Measurements from ENCODE around the gene PFKL.
"Not testable (repeated sequence)": the region's sequence is repeated elsewhere in the genome, so short reads cannot be mapped to it uniquely, and the experiment has no call there.

Gene PFKL

DNA sequence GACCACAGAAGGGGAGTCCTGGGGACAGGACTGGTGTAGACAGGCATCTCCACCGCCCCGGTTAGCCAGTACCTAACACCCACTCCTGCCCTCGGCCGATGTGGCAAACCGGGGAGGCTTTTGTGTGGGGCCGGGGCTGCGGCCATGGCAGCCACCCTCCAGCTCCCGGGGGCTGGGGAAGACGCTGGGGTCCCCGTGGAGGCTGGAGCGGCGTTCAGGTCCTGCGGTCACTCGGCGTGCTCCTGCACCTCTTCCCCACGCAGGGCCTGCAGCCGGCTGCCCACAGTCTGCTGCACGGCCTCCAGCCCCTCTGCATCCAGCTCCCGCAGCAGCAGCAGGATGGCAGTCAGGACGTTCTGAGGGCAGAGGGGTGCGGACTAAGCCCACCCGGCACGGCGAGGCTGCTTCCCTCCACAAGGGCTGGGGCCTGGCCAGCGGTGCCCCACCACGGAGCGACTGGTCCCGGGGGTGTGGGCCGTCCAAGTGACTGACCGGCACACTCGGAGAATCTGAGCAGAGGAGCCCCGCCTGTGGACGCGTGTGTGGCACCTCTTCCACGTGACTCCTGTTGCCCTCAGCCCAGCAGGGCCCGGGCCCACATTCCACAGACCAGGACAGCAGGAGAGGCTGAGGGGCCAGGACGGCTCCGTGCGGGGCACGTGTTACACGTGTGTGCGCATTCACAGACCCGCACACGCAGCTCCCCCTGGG lies 30.3 kb downstream of the PFKL start:
- no peak for DNase-seq

DNA sequence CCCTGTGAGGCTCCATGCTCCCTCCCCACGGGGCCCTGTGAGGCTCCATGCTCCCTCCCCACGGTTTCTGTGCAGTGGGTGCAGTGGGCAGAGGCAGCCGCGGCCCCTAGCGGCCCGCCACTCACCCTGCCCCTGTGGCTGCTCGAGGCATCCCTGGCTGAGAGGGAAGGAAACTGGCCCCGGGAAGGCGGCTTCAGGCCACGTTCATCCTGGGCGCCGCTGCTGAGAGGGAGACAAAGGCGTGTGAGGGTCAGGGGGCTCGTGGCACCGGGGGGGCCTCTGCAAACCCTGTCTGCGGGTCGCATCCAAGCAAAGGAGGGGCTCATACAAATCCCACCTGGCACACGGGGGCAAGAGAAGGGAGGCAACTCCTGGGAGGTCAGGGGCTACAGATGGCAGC lies 30.8 kb downstream of the PFKL start:
- no peak for DNase-seq

DNA sequence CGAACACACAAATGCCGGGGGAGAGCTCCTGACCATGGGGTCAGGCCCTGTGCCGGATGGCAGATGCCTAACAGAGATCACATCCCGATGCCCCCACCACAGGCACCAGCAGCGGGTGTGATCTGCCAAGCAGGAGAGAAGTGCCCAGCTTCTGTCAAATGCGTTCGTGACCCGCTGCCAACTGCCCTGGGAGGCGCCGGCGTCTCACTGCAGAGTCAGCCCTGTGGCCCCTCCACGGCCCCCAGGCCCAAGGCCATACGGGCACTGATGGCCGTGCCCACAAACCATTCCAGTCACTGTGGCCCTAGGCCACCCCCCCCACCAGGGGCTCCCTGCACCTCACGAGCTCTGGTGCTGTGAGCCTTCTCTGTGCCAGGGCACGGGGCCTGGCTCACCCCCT lies 31.4 kb downstream of the PFKL start:
- no peak for DNase-seq

DNA sequence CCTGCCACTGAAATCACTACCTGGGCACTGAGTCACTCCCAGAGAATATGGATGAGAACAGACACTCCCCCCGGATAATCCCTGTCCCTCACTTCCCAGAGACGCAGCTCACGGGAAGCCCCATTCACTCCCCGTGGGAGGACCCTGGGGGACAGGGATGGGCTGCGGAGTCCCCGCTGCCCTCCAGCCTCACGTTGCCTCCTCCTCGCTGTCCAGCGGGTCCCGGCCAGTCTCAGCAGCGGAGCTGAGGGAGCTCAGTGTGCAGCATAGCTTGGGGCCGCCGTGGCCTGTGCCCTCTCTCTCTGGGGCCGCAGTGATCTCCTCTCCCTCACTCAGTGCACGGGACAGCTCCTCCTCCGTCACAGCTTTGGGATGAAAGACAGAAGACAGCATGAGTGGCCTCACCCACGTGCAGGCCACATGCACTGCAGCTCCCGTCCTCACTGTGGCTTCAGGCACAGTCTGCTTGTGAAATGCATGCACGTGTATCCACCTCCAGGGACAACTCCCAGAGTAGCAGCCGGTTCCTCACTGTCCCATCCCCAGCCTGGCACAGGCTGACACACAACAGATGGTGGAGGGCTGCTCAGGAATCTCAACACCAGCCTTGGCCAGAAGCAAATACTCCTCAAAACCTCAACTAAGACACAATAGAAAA lies 31.9 kb downstream of the PFKL start:
- no peak for DNase-seq

DNA sequence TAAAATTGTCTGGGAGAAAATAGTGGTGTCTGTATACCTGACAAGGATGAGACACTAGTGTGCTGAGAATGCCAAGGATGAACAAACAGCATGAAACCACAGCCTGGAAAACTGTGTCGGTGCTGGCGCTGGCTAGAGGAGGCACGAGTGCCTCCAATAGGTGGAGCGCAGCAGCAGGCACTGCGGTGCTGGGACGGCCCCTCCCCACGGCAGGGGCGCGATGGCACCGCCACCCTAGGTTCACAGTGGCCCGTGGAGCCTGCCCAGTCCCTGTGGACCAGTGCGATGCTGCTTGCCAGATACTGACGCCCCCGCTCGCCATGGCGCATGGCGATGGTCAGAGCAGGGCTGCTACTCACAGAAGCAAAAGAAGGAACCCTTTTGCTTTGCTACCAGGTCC lies 32.5 kb downstream of the PFKL start:
- no peak for DNase-seq

DNA sequence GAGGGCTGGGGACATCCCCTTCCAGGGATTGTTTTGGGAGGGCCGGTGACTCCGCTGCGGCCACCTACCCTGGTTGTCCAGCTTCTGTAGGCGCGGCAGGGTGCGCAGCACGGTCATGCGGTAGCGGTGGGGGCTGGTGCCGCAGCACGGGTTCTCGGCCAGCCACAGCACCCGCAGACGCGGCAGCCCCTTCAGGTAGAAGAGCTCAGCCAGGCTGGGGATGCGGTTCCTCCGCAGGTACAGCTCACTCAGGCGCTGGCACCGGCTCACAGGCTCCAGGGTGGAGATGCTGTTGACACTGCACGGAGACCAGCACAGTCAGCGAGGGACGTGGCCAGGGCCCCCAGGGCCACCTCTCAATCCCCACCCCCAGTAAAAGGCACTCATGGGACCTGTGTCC lies 33.1 kb downstream of the PFKL start:
- no peak for DNase-seq

DNA sequence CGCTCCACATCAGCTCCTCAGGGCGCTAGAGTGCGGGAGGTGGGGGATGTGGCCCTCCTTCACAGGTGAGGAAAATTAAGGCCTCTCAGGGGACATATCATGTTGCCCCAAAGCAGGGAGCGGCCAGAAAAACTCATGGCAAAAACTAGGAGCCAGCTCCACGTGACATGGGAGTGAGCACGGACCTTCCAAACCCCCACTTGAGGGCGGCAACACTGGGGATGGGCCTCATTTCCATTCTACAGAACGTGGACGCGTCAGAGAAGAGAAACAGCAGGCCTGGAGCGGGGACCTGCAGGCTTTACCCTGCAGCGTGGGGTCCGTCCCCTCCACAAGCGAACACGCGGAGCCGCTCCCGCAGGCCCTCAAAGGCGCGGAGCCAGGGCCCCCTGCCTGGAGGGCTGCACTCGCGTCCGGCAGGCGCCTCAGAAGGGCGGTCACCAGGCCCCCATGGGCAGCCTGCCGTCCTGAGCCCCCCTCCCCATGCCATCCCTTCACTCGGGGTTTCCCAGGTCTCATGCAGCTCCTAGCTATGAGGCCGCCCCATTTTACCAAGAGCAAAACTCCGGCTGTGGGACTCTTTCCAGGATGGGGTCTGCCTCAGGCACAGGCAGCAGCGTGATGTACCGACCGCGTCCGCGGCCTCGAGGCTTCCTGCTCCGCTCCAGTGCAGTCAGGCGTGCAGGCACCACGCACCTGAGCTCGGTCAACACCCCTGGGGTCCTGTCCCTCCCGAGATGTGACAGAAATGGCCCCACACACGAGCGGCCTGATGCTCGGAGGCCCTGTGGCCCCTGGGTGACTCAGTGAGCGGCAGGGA lies 33.9 kb downstream of the PFKL start:
- no peak for DNase-seq

DNA sequence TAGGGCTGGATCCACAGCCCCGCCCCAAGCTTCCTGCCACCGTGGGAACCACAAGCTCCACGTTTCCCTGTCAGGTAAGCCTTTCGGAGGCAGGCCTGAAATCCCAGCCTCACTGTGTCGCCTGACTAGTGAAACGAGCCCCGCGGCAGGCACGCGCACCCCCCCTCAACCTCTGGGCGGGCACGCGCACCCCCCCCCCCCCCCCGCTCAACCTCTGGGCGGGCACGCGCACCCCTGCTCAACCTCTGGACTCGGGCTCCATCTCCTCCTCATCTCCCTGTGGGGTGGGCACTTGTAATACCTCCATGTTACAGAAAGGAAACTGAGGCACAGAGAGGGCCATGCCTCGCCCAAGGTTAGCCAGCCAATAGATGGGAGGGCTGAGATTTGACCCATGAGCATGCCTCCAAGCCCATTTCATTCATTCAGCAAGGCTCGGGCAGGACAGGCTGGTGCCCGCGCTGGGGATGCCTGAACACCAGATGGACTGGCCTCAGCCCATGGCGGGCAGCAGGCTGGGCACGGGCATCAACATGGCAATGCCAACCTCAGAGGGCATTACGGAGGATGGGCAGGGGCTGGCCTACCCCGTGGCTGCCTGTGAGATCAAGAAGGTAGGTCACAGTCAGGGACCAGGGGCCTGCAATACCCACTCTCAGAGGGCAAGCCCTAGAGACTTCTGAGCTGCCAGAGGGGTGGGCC lies 34.6 kb downstream of the PFKL start:
- no peak for DNase-seq

DNA sequence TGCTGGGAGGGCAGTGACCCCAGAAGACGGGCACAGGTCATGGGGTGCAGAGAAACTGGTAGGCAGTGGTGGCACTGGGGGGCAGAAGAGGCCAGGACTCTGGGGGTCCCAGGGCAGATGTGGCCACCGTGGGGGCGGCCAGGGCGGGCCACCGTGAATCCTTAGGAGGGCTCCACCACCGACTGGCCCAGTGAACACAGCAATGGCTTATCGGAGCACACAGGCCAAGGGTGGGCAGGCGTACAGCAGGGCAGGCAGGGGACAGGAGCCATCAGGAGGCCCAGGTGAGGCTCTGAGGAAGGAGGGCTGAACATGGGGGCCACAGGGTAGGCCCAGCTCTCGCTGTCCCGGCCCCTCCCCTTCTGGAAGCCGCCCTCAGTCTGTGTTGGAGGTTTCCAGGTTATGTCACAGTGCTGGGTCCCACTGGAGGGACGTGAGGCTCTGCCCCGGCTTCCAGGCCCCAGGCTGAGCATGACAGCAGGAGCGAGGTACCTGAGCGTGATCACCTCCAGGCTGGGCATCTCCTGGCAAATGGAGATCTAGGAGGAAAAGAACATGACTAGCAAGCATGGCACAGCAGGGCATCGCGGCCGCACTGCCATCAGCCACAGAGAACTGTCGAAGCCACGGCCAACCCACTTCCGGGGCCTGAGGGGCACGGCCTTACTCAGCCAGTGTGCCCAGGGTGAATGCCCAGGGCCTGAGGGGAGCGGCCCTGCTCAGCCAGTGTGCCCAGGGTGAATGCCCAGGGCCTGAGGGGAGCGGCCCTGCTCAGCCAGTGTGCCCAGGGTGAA lies 35.6 kb downstream of the PFKL start:
- DNase-seq, result no peak

DNA sequence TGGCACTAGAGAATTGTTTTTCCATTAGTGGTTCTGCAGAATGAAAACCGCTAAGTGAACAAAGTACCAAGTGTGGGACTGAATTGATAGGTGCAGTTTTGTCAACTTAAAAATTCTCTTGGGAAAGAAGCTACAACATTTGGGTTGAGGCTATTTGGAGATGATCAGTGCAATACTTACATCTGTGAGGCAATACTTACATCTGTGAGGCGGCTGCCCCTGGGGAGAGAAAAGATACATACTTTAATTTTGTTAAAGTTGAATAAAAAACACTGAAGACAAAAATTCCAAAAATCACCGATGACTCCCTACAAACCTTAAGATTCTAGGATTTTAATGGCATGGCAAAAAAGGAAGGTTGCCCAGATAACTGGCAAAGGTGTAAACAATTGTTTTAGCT lies 37.6 kb downstream of the PFKL start:
- no peak for DNase-seq

DNA sequence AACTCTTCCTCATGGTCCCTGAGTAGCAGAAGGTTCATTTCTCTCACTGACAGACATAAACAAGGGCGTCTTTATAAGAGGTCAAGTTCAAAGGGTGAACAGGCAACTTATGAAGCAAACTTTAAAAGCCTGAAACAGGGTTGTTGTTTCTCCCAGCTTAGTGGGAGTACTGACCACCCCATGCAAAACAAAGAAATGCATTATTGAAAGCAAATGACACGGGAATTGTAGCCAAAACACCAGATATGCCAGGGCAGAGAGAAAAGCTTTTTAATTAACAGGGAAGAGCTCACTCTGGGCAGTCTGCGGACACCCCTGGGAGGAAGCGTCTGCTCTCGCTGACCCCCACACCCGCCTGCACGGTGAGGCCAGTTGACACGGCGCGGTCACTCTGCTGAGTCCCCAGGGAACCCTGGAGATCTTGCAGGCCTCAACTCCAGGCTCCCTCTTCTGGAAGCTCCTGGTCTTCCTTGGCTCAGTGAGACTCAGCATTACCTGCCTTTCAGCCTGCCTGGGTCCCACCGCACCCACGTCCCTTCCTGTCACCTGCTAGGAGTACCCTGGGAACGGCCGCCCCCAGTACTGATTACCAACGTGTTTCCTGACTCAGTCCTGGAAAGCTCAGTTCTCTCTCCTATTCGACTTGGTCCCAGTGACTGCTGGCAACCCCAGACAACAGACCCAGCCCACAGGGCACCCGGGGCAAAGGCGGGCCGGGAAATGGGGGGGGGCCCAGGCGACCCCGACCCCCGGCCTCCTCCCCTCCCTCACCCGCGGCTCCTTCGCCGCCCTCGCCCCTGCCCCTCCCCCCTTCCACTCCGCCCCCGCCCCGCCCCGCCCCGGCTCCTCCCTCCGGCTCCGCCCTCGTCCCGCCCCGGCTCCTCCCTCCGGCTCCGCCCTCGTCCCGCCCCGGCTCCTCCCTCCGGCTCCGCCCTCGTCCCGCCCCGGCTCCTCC lies 38.4 kb downstream of the PFKL start:
- peak; percentile 30 for DNase-seq

DNA sequence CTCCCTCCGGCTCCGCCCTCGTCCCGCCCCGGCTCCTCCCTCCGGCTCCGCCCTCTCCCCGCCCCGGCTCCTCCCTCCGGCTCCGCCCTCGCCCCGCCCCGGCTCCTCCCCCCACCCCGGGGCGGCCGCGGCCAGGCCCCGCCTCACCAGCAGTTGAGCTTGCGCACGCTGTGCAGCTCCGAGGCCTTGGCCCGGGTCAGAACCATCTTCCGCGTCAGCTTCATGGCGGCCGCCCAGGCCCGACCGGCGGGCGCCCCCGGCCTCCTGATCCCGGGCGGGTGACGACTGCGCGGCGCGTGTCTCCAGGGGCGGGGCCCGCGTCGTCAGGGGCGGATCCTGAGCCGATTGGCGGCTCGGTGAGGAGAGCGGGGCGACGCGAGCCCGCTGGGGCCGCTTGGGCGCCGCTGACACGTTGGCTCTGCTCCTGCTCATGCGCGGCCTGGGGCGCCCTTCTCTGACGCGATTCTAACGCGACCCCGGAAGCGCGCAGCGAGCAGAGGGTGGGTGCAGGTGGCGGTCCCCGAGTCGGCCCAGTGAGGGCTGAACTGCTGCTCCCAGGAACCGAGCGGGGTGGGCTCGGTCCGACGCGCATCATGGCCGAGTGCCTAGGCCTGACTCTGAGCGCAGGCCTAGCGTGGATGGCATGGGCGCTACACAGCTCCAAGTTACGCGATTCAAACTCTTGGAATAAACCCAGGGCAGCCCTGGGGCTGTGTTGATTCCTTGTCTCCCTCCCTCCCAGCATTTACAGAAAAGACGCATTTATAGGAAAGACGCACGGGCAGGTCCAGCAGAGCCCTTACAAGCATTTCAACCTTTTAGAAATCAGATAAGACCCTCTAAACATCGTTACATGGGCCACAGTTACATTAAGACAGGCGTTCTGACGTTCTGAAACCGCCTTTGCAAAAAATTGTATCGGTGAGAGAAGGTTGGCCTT lies 39.4 kb downstream of the PFKL start, which contains the start of gene CFAP410:
Gene CFAP410 (minus strand): TSS at position 420 of the 940 bp plus-strand sequence. CDS start 196 bp downstream, at position 224.
- DNase-seq, result peak; percentile 93

DNA sequence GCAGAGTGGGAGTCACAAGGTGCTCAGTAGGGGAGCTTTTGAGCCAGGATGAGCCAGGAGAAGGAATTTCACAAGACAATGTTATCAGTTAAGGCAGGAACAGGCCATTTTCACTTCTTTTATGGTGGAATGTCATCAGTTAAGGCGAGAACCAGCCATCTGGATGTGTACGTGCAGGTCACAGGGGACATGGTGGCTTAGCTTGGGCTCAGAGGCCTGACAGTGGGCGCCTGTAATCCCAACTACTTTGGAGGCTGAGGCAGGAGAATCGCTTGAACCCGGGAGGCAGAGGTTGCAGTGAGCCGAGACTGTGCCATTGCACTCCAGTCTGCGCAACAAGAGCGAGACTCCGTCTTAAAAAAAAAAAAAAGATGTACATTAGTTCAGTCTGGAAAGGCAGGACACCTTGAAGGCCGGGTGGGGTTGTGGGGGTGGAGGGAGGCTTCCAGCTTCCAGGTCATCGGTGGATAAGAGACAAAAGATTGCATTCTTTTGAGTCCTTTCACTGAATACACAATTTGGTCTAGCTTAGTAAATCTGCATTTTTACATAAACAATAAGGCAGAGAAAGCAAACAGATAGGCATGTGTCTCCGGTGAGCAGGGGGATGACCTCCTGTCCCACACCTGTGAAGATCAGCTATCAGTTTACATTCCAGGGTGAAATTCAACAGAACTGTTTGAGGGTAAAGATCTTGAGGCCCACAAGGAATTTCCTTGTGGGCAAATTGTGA lies 42.0 kb downstream of the PFKL start:
- DNase-seq, result not testable (repeated sequence)

DNA sequence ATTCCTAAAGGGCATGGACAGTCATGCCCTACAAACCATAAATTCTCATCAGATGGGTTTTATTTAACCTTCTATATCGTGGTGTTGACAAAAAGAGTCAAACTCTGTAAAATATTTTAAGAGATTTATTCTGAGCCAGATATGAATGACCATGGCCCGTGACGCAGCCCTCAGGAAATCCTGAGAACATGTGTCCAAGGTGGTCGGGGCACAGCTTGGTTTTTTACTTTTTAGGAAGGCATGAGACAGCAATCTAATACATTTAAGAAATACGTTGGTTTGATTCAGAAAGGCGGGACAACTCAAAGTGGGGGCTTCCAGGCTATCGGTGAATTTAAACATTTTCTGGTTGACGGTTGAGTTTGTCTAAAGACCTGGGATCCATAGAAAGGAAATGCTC lies 43.1 kb downstream of the PFKL start:
- not testable (repeated sequence) for DNase-seq

DNA sequence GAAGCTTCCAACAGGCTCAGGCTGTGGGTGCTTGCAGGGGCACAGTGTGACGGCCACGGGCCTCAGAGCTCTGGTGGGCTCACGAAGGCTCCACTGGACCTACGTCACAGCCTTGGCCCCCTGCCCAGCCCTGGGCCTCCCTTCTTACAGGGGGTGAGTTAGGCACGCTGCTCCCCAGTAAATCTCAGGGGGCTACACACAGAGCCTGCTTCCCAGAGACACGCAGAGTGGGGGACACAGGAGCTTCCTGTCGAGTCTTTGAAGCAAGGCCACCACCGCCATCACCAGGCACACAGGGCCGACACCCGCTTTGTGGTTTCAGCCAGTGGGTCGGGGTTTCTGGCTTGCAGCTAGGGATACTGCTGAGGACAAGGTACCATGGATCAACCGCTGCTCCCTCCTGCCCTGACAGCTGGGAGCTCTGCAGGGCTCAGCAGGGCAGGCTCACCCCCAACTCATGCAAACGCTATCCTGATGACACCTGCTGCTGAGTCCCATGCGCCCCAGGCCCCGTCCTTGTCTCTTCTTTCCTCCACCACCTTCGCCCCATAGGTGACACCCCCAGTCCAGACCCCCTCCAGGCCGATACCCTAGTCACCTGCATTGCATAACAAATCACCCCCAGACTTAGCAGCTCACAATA lies 44.8 kb downstream of the PFKL start:
- no peak for DNase-seq

DNA sequence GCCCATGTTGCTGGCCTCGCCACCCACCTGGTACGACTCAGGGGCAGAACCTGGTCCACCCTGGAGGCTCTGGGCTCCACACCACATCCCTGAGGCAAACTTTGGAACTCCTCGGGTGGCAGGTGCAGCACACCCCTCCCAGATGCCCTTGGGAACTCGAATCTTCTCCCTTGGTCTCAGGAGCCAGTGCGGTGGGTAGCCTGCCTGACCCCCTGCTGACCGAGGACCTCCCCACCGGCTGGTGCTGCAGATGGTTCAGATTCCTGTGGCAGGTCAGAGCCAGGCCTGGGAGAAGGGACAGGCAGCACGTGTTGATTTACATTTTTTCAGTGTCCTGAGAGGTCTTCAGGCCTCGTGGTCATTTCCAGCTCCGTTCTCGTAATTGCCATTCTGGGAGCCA lies 45.6 kb downstream of the PFKL start:
- DNase-seq, result no peak

DNA sequence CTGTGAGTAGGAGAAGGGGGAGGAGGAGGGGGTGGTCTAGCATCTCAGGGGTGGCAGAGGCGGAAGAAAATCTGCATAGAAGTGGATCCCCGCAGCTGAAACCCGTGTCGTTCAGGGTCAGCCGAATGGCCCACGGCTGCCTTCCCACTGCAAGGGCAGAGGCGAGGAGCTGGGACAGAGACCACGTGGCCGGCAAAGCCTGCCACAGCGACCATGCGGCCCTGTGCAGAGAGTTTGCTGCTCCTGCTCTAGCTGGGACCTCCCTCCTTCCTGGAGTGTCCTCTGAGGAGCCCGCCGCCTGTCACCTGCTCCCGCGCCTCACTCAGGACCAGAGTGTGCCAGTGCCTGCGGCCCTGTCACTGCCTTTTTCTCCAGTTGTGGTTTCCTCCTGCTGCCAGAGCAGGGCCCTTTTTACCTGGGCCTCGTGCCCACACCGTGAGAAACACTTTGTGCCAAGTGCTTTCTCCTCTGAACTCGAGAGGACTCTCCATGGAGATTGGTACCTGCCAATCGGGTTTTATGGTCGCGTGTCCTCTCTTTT lies 48.1 kb downstream of the PFKL start:
- no peak for DNase-seq

DNA sequence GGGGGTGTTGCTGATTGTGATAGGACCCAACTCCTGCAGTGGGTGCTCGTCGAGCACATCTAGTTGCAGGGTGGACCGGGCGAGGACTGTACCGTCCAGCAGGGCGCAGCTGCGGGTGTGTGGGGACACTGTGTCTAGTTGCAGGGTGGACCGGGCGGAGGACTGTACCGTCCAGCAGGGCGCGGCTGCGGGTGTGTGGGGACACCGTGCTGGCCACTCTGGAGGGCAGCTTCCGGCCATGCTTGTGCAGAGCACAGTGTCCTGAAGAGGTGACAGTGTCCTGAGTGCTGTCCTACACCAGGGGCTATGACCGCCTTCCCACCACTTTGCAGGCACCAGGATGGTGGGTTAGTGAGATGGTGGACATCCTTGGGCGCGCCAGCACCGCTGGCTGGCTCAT lies 49.0 kb downstream of the PFKL start:
- no peak for DNase-seq

Data from hematopoietic multipotent progenitor cell treated with erythropoietin and hydrocortisone succinate and interleukin-3 and kit ligand, for 8 days (in vitro differentiated cells).